ENCODE measurements around the gene PDZD7. TPM values are rescaled to one million over a fixed set of nuclear protein-coding genes. Genes with fewer than 3 reads are reported as not detected.

The PDZD7 gene
- total RNA-seq, 1 experiment from 2014 or later: 1.6 TPM

GRCh38 chr10:101019440-101019703 lies 11.6 kb downstream of the PDZD7 start:
- DNase-seq (ENCODE audit: low read depth): no peak

GRCh38 chr10:101018600-101019439 lies 12.1 kb downstream of the PDZD7 start:
- DNase-seq (ENCODE audit: low read depth): peak; percentile 75

GRCh38 chr10:101018118-101018599 lies 12.8 kb downstream of the PDZD7 start:
- no peak for DNase-seq (ENCODE audit: low read depth)

- no peak for DNase-seq (ENCODE audit: low read depth)
Observed at GRCh38 chr10:101016814-101017213, 14.1 kb downstream of the PDZD7 start.

GRCh38 chr10:101015582-101015973 lies 15.4 kb downstream of the PDZD7 start:
- no peak for DNase-seq (ENCODE audit: low read depth)

- peak; percentile 97 for DNase-seq (ENCODE audit: low read depth)
Observed at GRCh38 chr10:101014966-101015581, 15.9 kb downstream of the PDZD7 start.

GRCh38 chr10:101014230-101014884 lies 16.6 kb downstream of the PDZD7 start:
- DNase-seq (ENCODE audit: low read depth): peak; percentile 74

- no peak for DNase-seq (ENCODE audit: low read depth)
Observed at GRCh38 chr10:101013365-101013825, 17.5 kb downstream of the PDZD7 start.

GRCh38 chr10:101012525-101013364 lies 18.2 kb downstream of the PDZD7 start:
- DNase-seq (ENCODE audit: low read depth): peak; percentile 96

- no peak for DNase-seq (ENCODE audit: low read depth)
Observed at GRCh38 chr10:101011517-101012423, 19.2 kb downstream of the PDZD7 start.

- no peak for DNase-seq (ENCODE audit: low read depth)
Observed at GRCh38 chr10:101010329-101010728, 20.6 kb downstream of the PDZD7 start.

- no peak for DNase-seq (ENCODE audit: low read depth)
Observed at GRCh38 chr10:101008823-101009423, 22.0 kb downstream of the PDZD7 start.

- DNase-seq (ENCODE audit: low read depth): no peak
Observed at GRCh38 chr10:101007915-101008822, 22.8 kb downstream of the PDZD7 start.

GRCh38 chr10:101007099-101007711 lies 23.7 kb downstream of the PDZD7 start:
- DNase-seq (ENCODE audit: low read depth): no peak

- DNase-seq (ENCODE audit: low read depth): no peak
Observed at GRCh38 chr10:101006593-101007098, 24.3 kb downstream of the PDZD7 start.

- no peak for DNase-seq (ENCODE audit: low read depth)
Observed at GRCh38 chr10:101005869-101006567, 24.9 kb downstream of the PDZD7 start.

- no peak for DNase-seq (ENCODE audit: low read depth)
Observed at GRCh38 chr10:101005361-101005760, 25.6 kb downstream of the PDZD7 start.
